HG03103 (cell line): ENCODE data around the gene AOPEP.

Experiments used
- ATAC-seq: cut with Tn5 transposase; IDR thresholded peaks from one replicate; pipeline ENCODE4 v1.9.1; 2021; ENCODE audit warnings: low read depth; ENCODE audit not compliant: unreplicated experiment

AOPEP gene

DNA sequence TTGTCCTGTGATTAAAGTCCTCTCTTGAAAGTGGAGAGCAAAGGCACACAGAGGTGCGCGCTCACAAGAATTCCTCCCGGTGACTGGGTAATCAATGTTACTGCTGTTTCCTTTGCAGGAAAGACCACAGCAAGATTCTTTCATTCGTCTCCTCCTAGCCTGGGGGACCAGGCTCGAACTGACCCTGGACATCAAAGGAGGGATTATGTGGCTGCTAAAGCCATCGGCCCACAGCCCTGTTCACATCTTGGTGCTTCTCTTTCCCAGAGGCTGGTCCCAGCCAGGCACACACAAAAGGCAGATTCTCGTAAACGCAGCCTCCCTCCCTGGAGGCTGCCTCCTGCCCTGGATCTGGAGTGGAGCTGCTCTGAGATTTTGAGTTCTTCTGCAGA, 360.1 kb downstream of the AOPEP start:
- no peak for ATAC-seq

- ATAC-seq, result no peak
Measured at GRCh38 chr9:95087659-95088242, 361.3 kb downstream of the AOPEP start.

- ATAC-seq, result no peak
Measured at GRCh38 chr9:95088421-95089161, 362.1 kb downstream of the AOPEP start.

DNA sequence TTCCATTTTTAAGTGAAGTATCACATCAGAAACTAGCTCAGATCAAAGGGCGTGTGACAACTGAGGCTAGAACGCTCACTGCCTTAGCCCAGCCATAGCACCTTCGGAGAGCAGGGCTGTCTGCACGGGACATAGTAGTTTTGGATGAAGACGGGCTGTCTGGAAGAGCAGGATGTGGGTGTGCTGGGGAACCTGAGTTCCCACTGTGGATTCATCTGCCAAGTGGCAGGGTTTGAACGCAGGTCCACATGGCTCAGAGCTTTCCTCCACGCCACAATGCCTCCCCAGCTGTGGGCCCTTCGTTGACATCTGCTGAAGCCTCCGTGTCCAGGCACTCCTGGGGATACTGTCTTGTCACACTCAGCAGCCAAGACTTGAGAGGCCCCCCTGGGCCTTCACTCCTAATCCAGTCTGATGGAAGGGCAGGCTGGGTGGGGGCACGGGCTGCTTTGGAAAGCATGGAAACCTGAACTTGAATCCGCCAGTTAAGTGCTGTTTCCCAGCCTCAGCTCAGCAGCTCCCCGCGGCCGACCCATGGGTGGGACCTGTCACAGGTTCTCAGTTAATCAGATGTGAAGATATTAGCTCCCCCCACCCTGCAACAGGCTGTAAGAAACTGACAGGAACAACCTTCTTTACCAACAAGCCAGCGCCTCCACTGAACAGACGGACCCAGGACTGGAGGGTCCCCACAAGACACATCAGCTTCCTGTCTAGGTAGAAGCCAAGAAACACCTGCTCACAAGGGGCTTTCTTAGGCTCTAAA, 362.9 kb downstream of the AOPEP start:
- ATAC-seq, result no peak

DNA sequence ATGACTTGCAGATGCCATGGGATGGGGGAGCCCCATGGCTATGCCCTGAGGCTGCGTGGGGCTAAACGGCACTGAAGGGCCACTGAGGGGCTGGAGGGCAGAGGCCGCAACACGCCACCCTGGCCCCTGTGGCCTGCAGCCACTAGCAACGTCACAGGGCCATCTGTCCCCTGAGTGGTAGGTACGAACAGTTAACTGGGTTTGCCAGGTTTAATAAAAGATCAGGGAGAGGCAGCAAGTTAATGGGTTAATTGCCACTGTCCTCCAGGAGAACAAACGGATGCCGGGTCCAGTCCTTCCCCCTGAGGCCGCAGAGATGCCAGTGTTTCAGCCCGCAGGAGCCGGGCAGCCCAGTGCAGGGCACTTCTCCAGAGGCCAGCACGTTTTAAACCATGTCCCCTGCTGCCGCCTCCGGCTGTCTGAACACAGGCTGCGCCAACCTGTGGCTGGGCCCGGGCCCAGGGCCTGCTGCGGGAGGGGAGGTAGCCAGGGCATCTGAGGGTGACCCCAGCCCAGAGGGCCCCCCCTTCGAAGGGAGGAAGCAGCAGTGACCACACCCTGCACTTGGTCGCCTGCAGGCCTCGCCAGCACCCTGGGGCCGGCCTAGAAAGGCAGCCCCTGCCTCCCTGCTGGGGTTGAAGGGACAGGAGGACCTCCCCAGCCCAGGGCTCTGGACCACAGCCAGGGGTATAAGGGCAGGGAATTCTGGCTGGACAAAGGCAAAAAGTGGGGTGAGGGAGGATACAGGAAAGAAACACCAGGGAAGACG, 363.7 kb downstream of the AOPEP start:
- ATAC-seq, result no peak

- no peak for ATAC-seq
Measured at GRCh38 chr9:95090871-95091577, 364.5 kb downstream of the AOPEP start.

- ATAC-seq, result no peak
Measured at GRCh38 chr9:95091601-95092261, 365.2 kb downstream of the AOPEP start.

DNA sequence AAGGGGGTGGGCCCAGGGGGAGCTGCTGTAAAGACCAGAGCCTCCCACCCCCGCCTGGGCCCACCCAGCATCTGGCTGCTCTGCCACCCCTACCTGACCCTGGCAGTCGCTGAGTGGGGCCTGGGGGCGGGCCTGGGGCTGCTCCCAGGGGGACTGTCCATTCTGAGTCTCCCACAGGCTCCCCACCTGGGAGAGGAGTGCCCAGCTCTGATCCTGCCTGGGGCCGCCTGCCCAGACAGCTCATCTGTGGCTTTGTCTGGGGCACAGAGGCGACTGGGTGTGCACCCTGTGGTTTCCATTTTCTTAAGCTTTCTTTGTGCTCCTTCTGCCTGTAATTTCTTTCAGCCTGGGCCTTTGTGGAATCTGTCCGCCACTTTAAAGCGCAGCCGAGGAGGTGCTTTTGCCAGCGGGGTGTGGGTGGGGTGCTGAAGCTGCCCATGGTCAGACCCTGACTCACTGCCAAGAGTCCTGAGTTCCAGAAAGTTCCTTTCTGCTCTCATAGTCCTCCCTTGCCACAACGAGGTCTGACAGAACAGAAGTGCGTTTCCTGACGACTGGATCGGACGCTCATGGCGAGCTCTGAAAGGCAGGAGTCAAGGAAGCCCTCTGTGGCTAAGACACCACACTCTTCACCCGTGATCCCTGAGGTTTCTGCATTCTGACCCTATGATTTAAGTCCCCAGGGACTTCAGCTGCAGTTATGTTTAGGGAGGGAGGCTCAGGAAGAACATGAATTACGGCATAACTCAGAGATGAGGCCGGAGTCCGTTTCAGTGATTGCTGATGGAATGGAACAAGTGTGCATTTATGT, 366.0 kb downstream of the AOPEP start:
- ATAC-seq, result no peak

DNA sequence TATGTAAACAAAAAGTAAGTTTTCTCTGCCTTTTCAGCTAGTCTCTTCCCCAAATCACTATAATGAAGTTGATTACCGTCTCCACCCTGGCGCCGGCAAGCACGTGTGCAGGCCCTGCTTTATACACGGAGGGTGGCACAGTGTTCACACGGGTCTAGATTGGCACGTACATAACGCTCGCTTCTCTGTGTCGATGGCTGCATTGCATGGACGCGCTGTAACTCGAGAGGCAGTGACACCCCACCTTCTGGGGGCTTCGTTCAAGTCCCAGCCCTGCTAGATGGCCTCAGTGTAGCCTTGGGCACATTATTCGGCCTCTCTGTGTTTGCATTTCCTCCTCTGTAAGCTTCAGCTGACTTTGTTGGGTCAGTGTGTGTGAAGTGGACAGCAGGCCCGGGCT, 367.1 kb downstream of the AOPEP start:
- ATAC-seq, result no peak

DNA sequence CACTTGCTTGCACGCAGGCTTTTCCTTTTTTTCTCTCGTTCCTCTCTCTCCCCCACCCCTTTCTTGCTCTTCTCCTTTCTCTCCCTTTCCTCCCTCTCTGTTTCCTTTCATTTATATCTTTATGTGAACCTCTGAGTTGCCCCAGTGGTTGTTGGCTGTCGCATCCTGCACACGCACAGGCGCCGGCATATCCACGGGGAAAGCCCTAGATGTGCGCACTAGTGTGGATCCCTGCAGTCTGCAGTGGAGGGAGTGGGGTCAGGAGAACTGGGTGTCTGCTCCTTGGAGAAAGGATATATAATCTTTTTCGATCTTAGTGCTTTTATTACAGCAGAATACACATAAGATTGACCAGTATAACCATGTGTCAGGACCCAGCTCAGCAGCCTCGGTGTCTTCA, 367.5 kb downstream of the AOPEP start:
- ATAC-seq, result no peak

DNA sequence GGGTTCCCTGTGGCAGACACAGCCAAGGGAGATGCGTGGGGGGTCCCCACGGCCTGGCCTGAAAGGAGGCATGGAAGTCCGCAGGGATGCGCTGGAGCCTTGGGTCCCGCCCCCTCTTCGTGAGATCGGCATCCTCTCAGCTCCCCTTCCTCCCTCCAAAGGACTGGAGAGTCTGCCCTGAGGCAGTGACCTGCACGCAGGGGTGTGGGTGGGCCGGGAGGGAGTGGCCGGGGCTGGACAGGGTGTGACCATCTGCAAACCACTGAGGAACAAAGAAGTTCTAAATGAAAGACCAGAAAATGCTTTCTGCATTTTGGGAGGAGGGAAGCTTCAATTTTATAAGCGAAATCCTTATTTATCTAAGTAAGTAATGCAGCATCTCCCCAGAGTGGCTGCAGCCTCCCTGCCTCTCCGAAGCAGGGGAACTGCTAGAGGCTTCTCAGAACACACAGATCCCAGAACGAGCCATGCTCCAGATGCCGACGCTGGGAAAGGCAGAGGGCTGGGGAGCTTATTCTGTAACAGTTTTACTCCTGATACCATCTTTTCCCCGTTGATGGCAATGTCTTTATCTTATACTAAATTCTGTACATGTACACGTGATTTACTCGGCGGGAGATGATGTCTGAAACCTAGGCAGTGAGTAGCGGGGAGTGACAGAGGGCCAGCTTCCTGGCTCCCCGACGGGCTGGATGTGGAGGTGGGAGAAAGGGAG, 369.3 kb downstream of the AOPEP start:
- ATAC-seq, result no peak

DNA sequence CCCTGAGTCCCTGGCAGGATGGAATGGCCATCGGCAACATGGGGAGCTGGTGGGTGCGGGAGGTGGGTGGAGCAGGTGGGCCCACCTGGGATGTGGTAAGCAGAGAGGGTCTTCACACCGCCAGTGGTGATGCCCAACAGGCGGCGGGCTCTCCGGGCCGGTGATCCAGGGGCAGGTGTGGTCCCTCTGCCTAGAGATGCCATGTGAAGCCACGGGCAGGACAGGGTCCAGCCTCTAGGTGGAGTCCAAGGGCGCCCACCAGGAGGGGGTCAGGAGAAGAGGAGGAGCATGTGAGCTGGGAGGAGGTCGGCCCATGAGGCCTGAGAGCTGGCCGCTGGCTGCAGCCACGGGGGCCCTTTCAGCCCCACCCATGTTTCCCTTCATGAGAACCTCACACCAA, 369.9 kb downstream of the AOPEP start:
- no peak for ATAC-seq

GRCh38 chr9:95096807-95097206, 370.3 kb downstream of the AOPEP start:
- ATAC-seq, result no peak

GRCh38 chr9:95097279-95097678, 370.8 kb downstream of the AOPEP start:
- ATAC-seq, result no peak

GRCh38 chr9:95098391-95098921, 372.0 kb downstream of the AOPEP start:
- ATAC-seq, result no peak

DNA sequence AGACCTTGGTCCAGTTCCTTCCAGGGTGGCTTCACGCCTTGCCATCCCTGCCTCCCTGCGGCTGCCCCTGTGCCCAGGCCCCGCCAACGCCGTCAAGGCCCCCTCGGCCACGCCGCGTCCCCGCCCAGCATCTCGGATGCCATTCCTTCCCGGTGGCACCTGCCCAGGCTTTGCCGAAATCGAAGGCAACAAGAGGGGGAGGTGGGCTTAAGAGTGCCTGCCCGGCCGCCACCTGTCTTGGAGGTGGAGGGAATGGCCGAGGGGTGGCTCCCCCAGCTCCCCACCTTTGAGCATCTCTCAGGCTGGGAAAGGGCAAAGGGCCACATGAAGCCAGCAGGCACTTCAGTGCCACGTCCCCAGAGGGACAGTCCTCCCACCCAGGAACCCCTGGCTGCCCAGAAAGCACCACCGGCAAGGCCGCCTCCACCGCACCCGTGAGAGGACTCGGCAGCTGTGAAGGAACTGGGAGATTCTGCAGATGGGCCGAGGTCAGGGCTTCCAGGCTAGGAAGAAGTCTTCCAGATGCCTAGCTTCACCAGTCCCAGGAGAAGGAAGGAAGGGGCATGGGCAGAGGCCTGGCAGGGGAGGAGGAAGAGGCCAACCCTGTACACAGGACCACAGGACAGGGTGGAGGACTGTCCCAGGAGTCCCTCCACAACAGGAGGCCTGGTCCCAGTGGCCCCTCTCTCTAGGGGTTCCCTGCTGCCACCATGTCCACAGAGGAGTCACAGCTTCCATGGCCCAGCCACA, 373.0 kb downstream of the AOPEP start:
- no peak for ATAC-seq

- ATAC-seq, result no peak
Measured at GRCh38 chr9:95100071-95100627, 373.6 kb downstream of the AOPEP start.
